HepG2 (cell line): ENCODE data around the gene DYRK2. TPM values are rescaled to one million over a fixed set of nuclear protein-coding genes. Genes with fewer than 3 reads are reported as not detected.

ENCODE experiments used
- ETV6 ChIP-seq: sonication (generic); formaldehyde crosslinking; conservative IDR thresholded peaks from 2 replicates; pipeline ENCODE4 v1.4.0; 2020; ENCODE audit warnings: missing genetic modification reagents
- FOXA1 ChIP-seq, 2 experiments: fragments of 450-650 bp in 1 of 2; sonication (generic) in 1 of 2; formaldehyde crosslinking in 1 of 2; IDR thresholded peaks; 2 replicates each; pipeline versions ENCODE4 v1.4.0 to v1.6.1; 2016 to 2020; ENCODE audit warnings: missing genetic modification reagents in 1 of 2
- HES4 ChIP-seq: sonication (generic); formaldehyde crosslinking; IDR thresholded peaks from 2 replicates; pipeline ENCODE4 v1.9.0; 2021; ENCODE audit warnings: mild to moderate bottlenecking, missing genetic modification reagents, borderline replicate concordance
- MEF2D ChIP-seq: sonication (generic); formaldehyde crosslinking; IDR thresholded peaks from 2 replicates; pipeline ENCODE4 v1.5.1; 2020; ENCODE audit warnings: mild to moderate bottlenecking, missing genetic modification reagents
- RXRA ChIP-seq: sonication (generic); formaldehyde crosslinking; IDR thresholded peaks from 2 replicates; pipeline ENCODE4 v1.5.1; 2020; ENCODE audit warnings: missing genetic modification reagents
- SRSF1 ChIP-seq: fragments of 200-400 bp; formaldehyde crosslinking; optimal IDR thresholded peaks from 2 replicates; pipeline ENCODE3; 2017; ENCODE audit warnings: mild to moderate bottlenecking, low read depth, low read length, moderate library complexity
- ZBTB7A ChIP-seq: sonication (generic); formaldehyde crosslinking; IDR thresholded peaks from 2 replicates; pipeline ENCODE4 v1.8.0; 2022; ENCODE audit warnings: mild to moderate bottlenecking, missing genetic modification reagents
- ZFP36L2 ChIP-seq: sonication (generic); formaldehyde crosslinking; IDR thresholded peaks from 2 replicates; pipeline ENCODE4 v1.4.0; 2020; ENCODE audit warnings: missing genetic modification reagents
- ZFP82 ChIP-seq: sonication (generic); formaldehyde crosslinking; IDR thresholded peaks from 2 replicates; pipeline ENCODE4 v1.5.1; 2020; ENCODE audit warnings: mild to moderate bottlenecking, missing genetic modification reagents, borderline replicate concordance
- ZNF138 ChIP-seq: sonication (generic); formaldehyde crosslinking; IDR thresholded peaks from 2 replicates; pipeline ENCODE4 v1.5.0; 2020; ENCODE audit warnings: mild to moderate bottlenecking, low read depth, missing genetic modification reagents
- ZNF546 ChIP-seq: sonication (generic); formaldehyde crosslinking; conservative IDR thresholded peaks from 2 replicates; pipeline ENCODE4 v1.8.1; 2023; ENCODE audit warnings: mild to moderate bottlenecking, missing genetic modification reagents
- ZNF7 ChIP-seq: IDR thresholded peaks from 2 replicates; pipeline ENCODE4 v1.6.1; 2016; ENCODE audit warnings: missing biosample characterization, missing genetic modification reagents
- ZNF761 ChIP-seq: sonication (generic); formaldehyde crosslinking; conservative IDR thresholded peaks from 2 replicates; pipeline ENCODE4 v1.4.0; 2020; ENCODE audit warnings: mild to moderate bottlenecking, missing genetic modification reagents
- ZNF850 ChIP-seq: sonication (generic); formaldehyde crosslinking; conservative IDR thresholded peaks from 2 replicates; pipeline ENCODE4 v1.9.0; 2021; ENCODE audit warnings: mild to moderate bottlenecking, missing genetic modification reagents
- polyA plus RNA-seq, 8 experiments: library from polyadenylated mRNA; depleted of rRNA in 3 of 8; stranded (reverse) in 7 of 8; unstranded in 1 of 8; fragments of >200 nt; fragmentation: Illumina TruSeq in 4 of 8; extraction: Trizol in 4 of 8; gene quantifications; 2 replicates each; pipeline versions ENCODE4 v1.2.1 to v1.2.3, GENCODE V29; 2011 to 2016; ENCODE audit warnings: low read depth in 4 of 8, missing spikeins in 1 of 8, mixed read lengths in 1 of 8; ENCODE audit not compliant: insufficient read depth in 1 of 8
- total RNA-seq, 5 experiments: library from RNA; depleted of rRNA; stranded (reverse); fragments of >200 nt; fragmentation: Illumina TruSeq; extraction: Trizol; gene quantifications; 2 replicates each; pipeline ENCODE4 v1.2.3, GENCODE V29; 2016; ENCODE audit warnings: low read depth in 1 of 5
- TF ChIP-seq, protein P1 (sequence below), 2 experiments: sonication (generic) in 1 of 2; formaldehyde crosslinking in 1 of 2; IDR thresholded peaks; 2 replicates each; pipeline versions ENCODE4 v1.6.1 to v1.9.0; 2014 to 2022; ENCODE audit warnings: antibody characterized with exemption in 1 of 2, borderline replicate concordance in 1 of 2, inconsistent platforms in 1 of 2, low read depth in 1 of 2, missing genetic modification reagents in 1 of 2
- TF ChIP-seq, protein P2 (sequence below): sonication (generic); formaldehyde crosslinking; IDR thresholded peaks from 2 replicates; pipeline ENCODE4 v1.5.0; 2020; ENCODE audit warnings: missing genetic modification reagents
- TF ChIP-seq, protein P3 (sequence below): sonication (generic); formaldehyde crosslinking; IDR thresholded peaks from 2 replicates; pipeline ENCODE4 v1.5.0; 2020; ENCODE audit warnings: mild to moderate bottlenecking, missing genetic modification reagents

The DYRK2 gene
- total and polyA plus RNA-seq, 2 of the 13 experiments (the other 11 are each of a cell fraction or from before 2014, with no cell fraction given), result 8.2 to 11.5 TPM

DNA sequence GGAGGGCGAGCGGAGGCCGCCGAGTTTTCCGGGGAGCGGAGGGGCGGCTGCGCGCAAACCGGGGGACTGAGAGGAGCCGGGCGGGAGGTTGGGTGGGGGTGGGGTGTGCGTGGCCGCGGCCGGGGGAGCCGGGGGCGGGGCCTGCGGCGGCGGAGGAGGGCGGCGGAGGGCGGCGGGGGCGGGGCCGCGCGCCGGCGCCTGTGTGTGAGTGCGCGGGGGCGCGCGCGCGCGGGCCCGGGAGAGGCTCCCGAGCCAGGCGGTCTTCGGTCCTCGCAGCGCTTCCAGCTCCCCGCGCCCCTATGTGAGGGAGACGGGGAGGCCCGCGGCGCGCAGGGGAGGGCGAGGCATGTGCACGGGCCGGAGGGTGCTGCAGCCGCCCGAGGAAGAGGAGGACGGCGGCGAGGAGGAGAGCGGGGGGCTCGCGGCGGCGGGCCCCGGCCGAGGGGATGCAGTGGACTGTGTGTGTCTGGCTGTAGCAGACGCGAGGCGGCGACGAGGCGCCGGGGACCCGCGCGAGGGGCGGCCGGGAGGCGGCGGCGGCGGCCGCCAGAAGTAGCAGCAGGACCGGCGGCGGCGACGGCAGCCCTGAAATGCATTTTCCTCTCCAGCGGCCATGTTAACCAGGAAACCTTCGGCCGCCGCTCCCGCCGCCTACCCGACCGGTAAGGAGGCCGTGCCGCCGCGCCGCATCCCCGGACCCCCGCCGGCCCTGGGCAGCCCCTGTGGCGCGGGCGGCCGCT, at the start of gene DYRK2 (continued):
- TF ChIP-seq ZNF761 (CRISPR knock-in tag) (no peak), FOXA1 (IDR thresholded peaks at IDR 0.05) (no peak), FOXA1 (CRISPR knock-in tag; IDR thresholded peaks at IDR 0.05) (no peak), HES4 (CRISPR knock-in tag) (peak; percentile 67; the same call in 1 of the 2 replicates), ZFP82 (0 out of 2 replicates have a peak, but pooled peaks have one; percentile 5), RXRA (CRISPR knock-in tag) (no peak), ZNF138 (0 out of 2 replicates have a peak, but pooled peaks have one; percentile 30), MEF2D (CRISPR knock-in tag) (no peak), ZNF7 (CRISPR knock-in tag) (no peak), ETV6 (no peak), ZFP36L2 (CRISPR knock-in tag) (no peak), ZNF546 (0 out of 2 replicates have a peak, but pooled peaks have one; percentile 32), ZNF850 (no peak), SRSF1 (no peak), ZBTB7A (CRISPR knock-in tag) (no peak)
- TF ChIP-seq, protein P1, sequence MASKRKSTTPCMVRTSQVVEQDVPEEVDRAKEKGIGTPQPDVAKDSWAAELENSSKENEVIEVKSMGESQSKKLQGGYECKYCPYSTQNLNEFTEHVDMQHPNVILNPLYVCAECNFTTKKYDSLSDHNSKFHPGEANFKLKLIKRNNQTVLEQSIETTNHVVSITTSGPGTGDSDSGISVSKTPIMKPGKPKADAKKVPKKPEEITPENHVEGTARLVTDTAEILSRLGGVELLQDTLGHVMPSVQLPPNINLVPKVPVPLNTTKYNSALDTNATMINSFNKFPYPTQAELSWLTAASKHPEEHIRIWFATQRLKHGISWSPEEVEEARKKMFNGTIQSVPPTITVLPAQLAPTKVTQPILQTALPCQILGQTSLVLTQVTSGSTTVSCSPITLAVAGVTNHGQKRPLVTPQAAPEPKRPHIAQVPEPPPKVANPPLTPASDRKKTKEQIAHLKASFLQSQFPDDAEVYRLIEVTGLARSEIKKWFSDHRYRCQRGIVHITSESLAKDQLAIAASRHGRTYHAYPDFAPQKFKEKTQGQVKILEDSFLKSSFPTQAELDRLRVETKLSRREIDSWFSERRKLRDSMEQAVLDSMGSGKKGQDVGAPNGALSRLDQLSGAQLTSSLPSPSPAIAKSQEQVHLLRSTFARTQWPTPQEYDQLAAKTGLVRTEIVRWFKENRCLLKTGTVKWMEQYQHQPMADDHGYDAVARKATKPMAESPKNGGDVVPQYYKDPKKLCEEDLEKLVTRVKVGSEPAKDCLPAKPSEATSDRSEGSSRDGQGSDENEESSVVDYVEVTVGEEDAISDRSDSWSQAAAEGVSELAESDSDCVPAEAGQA (IDR thresholded peaks at IDR 0.05; ENCODE audit: low read depth), result no peak
- TF ChIP-seq, protein P1 (CRISPR knock-in tag; IDR thresholded peaks at IDR 0.05; ENCODE audit: borderline replicate concordance), result no peak
- TF ChIP-seq, protein P2, sequence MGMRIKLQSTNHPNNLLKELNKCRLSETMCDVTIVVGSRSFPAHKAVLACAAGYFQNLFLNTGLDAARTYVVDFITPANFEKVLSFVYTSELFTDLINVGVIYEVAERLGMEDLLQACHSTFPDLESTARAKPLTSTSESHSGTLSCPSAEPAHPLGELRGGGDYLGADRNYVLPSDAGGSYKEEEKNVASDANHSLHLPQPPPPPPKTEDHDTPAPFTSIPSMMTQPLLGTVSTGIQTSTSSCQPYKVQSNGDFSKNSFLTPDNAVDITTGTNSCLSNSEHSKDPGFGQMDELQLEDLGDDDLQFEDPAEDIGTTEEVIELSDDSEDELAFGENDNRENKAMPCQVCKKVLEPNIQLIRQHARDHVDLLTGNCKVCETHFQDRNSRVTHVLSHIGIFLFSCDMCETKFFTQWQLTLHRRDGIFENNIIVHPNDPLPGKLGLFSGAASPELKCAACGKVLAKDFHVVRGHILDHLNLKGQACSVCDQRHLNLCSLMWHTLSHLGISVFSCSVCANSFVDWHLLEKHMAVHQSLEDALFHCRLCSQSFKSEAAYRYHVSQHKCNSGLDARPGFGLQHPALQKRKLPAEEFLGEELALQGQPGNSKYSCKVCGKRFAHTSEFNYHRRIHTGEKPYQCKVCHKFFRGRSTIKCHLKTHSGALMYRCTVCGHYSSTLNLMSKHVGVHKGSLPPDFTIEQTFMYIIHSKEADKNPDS (CRISPR knock-in tag), result no peak
- TF ChIP-seq, protein P3, sequence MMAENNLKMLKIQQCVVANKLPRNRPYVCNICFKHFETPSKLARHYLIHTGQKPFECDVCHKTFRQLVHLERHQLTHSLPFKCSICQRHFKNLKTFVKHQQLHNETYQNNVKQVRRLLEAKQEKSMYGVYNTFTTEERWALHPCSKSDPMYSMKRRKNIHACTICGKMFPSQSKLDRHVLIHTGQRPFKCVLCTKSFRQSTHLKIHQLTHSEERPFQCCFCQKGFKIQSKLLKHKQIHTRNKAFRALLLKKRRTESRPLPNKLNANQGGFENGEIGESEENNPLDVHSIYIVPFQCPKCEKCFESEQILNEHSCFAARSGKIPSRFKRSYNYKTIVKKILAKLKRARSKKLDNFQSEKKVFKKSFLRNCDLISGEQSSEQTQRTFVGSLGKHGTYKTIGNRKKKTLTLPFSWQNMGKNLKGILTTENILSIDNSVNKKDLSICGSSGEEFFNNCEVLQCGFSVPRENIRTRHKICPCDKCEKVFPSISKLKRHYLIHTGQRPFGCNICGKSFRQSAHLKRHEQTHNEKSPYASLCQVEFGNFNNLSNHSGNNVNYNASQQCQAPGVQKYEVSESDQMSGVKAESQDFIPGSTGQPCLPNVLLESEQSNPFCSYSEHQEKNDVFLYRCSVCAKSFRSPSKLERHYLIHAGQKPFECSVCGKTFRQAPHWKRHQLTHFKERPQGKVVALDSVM (CRISPR knock-in tag), result no peak
